ENCODE data around the gene ARHGEF37. TPM values are rescaled to one million over a fixed set of nuclear protein-coding genes. Genes with fewer than 3 reads are reported as not detected.

ARHGEF37 gene
- total RNA-seq, 1 donor from 2014 or later, result 4.5 TPM

DNA sequence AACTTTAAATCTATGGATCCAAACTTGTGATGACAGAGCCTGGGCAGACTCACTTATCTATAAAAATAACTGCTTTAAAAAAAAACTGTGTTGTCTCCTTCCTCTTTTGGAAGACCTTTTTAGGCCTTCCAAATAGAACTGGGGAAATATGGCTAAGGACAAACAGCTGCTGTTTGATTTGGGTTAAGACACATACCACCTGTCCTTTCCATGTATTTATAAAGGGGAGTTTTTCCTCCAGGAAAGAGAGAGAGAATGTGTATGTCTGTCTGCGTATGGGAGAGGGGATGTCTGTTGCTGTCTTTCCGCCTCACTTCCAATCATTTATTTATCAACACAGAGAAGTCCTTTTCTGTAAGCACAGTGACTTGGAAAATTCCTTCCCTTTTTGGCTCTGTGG lies 2.8 kb downstream of the ARHGEF37 start:
- Mint-ChIP-seq H3K27me3 (ENCODE audit: unreplicated experiment) (no peaks in the 10 kb centered on the region), H3K36me3 (ENCODE audit: low read depth, unreplicated experiment) (no peaks in the 10 kb centered on the region), H3K4me3 (ENCODE audit: unreplicated experiment) (no peak overlapping the region), H3K9me3 (ENCODE audit: unreplicated experiment) (no peaks in the 10 kb centered on the region), H3K4me1 (ENCODE audit: unreplicated experiment) (peaks cover 15% of the 10 kb centered on the region), H3K27ac (ENCODE audit: unreplicated experiment) (no peak overlapping the region)
- no peak for DNase-seq (ENCODE audit: low spot score)
- TF ChIP-seq, protein P1, sequence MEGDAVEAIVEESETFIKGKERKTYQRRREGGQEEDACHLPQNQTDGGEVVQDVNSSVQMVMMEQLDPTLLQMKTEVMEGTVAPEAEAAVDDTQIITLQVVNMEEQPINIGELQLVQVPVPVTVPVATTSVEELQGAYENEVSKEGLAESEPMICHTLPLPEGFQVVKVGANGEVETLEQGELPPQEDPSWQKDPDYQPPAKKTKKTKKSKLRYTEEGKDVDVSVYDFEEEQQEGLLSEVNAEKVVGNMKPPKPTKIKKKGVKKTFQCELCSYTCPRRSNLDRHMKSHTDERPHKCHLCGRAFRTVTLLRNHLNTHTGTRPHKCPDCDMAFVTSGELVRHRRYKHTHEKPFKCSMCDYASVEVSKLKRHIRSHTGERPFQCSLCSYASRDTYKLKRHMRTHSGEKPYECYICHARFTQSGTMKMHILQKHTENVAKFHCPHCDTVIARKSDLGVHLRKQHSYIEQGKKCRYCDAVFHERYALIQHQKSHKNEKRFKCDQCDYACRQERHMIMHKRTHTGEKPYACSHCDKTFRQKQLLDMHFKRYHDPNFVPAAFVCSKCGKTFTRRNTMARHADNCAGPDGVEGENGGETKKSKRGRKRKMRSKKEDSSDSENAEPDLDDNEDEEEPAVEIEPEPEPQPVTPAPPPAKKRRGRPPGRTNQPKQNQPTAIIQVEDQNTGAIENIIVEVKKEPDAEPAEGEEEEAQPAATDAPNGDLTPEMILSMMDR (IDR thresholded peaks at IDR 0.05; ENCODE audit: unreplicated experiment), result no peak

DNA sequence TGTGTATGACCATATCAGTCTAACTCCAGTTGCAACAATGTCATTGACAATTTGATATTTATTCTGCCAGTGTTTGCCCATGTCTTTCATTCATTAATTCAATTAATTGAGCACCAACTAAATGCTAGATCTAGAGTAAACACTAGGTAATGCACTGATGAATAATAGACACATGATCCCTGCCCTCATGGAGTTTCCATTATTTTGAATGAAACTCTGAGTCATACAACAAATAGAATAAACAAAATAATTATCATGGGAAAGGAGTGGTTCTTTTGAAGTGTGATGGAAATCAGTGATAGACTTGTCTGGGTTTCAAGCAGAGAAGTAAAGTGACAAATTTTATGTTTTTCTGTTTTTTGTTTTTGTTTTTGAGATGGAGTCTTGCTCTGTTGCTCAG lies 4.6 kb downstream of the ARHGEF37 start:
- Mint-ChIP-seq H3K9me3 (ENCODE audit: unreplicated experiment) (no peaks in the 10 kb centered on the region), H3K36me3 (ENCODE audit: low read depth, unreplicated experiment) (no peaks in the 10 kb centered on the region), H3K4me1 (ENCODE audit: unreplicated experiment) (peaks cover 9% of the 10 kb centered on the region), H3K27me3 (ENCODE audit: unreplicated experiment) (no peaks in the 10 kb centered on the region), H3K27ac (ENCODE audit: unreplicated experiment) (no peak overlapping the region), H3K4me3 (ENCODE audit: unreplicated experiment) (no peak overlapping the region)
- DNase-seq (ENCODE audit: low spot score), result no peak
- TF ChIP-seq, protein P1 (IDR thresholded peaks at IDR 0.05; ENCODE audit: unreplicated experiment), result no peak

DNA sequence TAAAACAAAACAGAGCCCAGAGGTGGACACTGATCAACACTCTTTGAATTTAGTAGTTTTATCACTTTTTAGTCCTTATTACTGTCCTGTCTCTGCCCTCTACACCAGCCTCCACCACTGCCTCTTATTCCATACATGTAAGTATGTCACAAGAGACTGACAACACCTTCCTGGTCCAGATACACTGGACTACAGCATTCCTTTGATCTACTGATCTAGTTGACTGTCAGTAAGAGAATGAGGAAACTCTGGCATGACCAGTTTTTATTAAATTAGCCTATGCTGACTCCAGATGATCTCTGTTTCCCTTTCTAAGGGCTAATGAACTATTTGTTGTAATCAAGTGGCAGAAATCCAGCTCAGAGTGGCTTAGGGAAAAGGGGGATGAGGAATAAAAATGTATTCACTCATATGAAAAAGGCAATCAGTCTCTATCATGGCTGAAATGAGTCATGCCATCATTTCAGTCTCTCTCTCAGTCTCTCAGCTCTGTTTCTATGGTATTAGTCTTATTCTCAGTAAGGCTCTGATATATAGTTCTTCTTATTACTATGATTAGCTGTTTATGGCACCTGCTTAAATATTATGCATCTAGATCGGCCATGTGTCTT lies 5.5 kb downstream of the ARHGEF37 start:
- no peaks in the 10 kb centered on the region for H3K27me3 Mint-ChIP-seq (ENCODE audit: unreplicated experiment)
- DNase-seq (ENCODE audit: low spot score), result no peak
- TF ChIP-seq, protein P1 (IDR thresholded peaks at IDR 0.05; ENCODE audit: unreplicated experiment), result no peak
- H3K36me3 Mint-ChIP-seq (ENCODE audit: low read depth, unreplicated experiment), result no peaks in the 10 kb centered on the region
- peaks cover 4% of the 10 kb centered on the region for H3K4me1 Mint-ChIP-seq (ENCODE audit: unreplicated experiment)
- no peak overlapping the region for H3K27ac Mint-ChIP-seq (ENCODE audit: unreplicated experiment)
- no peak overlapping the region for H3K4me3 Mint-ChIP-seq (ENCODE audit: unreplicated experiment)
- no peaks in the 10 kb centered on the region for H3K9me3 Mint-ChIP-seq (ENCODE audit: unreplicated experiment)

DNA sequence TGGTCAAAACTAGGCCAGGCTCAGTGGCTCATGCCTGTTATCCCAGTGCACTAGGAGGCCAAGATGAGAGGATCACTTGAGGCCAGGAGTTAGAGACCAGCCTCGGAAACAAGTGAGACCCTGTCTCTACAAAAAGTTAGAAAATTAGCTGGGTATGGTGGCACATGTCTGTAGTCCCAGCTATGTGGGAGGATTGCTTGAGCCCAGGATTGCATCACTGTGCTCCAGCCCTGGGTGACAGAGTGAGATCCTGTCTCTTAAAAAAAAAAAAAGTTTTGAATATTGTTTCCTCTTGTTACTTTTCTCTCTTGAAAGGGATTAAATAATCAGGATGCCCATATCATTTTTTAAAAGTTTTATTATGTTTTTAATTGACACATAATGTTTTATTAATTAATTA lies 7.6 kb downstream of the ARHGEF37 start:
- no peaks in the 10 kb centered on the region for H3K4me1 Mint-ChIP-seq (ENCODE audit: unreplicated experiment)
- H3K27ac Mint-ChIP-seq (ENCODE audit: unreplicated experiment), result no peak overlapping the region
- H3K4me3 Mint-ChIP-seq (ENCODE audit: unreplicated experiment), result no peak overlapping the region
- no peak for DNase-seq (ENCODE audit: low spot score)
- no peaks in the 10 kb centered on the region for H3K27me3 Mint-ChIP-seq (ENCODE audit: unreplicated experiment)
- H3K9me3 Mint-ChIP-seq (ENCODE audit: unreplicated experiment), result no peaks in the 10 kb centered on the region
- no peaks in the 10 kb centered on the region for H3K36me3 Mint-ChIP-seq (ENCODE audit: low read depth, unreplicated experiment)
- TF ChIP-seq, protein P1 (IDR thresholded peaks at IDR 0.05; ENCODE audit: unreplicated experiment), result no peak

DNA sequence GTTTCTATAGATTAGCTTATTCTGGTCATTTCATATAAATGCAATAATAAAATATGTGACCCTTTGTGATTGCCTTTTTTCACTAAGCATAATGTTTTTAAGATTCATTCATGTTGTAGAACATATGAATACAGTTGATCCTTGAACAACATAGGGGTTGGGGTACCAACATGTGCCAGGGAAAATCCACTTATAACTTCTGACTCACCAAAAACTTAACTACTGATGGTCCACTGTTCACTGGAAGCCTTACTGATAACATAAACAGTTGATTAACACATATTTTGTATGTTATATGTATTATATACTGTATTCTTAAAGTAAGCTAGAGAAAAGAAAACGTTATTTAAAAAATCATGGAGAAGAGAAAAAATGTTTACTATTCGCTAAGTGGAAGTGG lies 12.1 kb downstream of the ARHGEF37 start:
- peaks cover 7% of the 10 kb centered on the region for H3K4me1 Mint-ChIP-seq (ENCODE audit: unreplicated experiment)
- DNase-seq (ENCODE audit: low spot score), result no peak
- TF ChIP-seq, protein P1 (IDR thresholded peaks at IDR 0.05; ENCODE audit: unreplicated experiment), result no peak
- no peak overlapping the region for H3K27ac Mint-ChIP-seq (ENCODE audit: unreplicated experiment)
- no peak overlapping the region for H3K4me3 Mint-ChIP-seq (ENCODE audit: unreplicated experiment)
- no peaks in the 10 kb centered on the region for H3K9me3 Mint-ChIP-seq (ENCODE audit: unreplicated experiment)
- H3K27me3 Mint-ChIP-seq (ENCODE audit: unreplicated experiment), result no peaks in the 10 kb centered on the region
- no peaks in the 10 kb centered on the region for H3K36me3 Mint-ChIP-seq (ENCODE audit: low read depth, unreplicated experiment)

All from endothelial cell (in vitro differentiated cells).